ENCODE measurements around the gene SCN10A. TPM values are rescaled to one million over a fixed set of nuclear protein-coding genes. Genes with fewer than 3 reads are reported as not detected.

SCN10A gene
- total and polyA plus RNA-seq, 2 of the 13 experiments (the other 11 are each of a cell fraction or from before 2014, with no cell fraction given) = not detected

GRCh38 chr3:38828681-38829080, 12.7 kb upstream of the SCN10A start (continued):
- TF ChIP-seq, protein P1, sequence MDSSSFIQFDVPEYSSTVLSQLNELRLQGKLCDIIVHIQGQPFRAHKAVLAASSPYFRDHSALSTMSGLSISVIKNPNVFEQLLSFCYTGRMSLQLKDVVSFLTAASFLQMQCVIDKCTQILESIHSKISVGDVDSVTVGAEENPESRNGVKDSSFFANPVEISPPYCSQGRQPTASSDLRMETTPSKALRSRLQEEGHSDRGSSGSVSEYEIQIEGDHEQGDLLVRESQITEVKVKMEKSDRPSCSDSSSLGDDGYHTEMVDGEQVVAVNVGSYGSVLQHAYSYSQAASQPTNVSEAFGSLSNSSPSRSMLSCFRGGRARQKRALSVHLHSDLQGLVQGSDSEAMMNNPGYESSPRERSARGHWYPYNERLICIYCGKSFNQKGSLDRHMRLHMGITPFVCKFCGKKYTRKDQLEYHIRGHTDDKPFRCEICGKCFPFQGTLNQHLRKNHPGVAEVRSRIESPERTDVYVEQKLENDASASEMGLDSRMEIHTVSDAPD (CRISPR knock-in tag; IDR thresholded peaks at IDR 0.05) = no peak
- TF ChIP-seq MYNN (CRISPR knock-in tag; IDR thresholded peaks at IDR 0.05; ENCODE audit: low read depth) (no peak), ZNF280B (CRISPR knock-in tag; IDR thresholded peaks at IDR 0.05; ENCODE audit: borderline replicate concordance) (no peak), CBX1 (IDR thresholded peaks at IDR 0.05; ENCODE audit: low read depth) (no peak)
- TF ChIP-seq, protein P2, sequence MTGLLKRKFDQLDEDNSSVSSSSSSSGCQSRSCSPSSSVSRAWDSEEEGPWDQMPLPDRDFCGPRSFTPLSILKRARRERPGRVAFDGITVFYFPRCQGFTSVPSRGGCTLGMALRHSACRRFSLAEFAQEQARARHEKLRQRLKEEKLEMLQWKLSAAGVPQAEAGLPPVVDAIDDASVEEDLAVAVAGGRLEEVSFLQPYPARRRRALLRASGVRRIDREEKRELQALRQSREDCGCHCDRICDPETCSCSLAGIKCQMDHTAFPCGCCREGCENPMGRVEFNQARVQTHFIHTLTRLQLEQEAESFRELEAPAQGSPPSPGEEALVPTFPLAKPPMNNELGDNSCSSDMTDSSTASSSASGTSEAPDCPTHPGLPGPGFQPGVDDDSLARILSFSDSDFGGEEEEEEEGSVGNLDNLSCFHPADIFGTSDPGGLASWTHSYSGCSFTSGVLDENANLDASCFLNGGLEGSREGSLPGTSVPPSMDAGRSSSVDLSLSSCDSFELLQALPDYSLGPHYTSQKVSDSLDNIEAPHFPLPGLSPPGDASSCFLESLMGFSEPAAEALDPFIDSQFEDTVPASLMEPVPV (CRISPR knock-in tag; IDR thresholded peaks at IDR 0.05) = no peak
- TF ChIP-seq, protein P3, sequence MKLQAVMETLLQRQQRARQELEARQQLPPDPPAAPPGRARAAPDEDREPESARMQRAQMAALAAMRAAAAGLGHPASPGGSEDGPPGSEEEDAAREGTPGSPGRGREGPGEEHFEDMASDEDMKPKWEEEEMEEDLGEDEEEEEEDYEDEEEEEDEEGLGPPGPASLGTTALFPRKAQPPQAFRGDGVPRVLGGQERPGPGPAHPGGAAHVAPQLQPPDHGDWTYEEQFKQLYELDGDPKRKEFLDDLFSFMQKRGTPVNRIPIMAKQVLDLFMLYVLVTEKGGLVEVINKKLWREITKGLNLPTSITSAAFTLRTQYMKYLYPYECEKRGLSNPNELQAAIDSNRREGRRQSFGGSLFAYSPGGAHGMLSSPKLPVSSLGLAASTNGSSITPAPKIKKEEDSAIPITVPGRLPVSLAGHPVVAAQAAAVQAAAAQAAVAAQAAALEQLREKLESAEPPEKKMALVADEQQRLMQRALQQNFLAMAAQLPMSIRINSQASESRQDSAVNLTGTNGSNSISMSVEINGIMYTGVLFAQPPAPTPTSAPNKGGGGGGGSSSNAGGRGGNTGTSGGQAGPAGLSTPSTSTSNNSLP (IDR thresholded peaks at IDR 0.05; ENCODE audit: low read depth, low read length) = no peak

Measured in HepG2 (cell line).